ENCODE data around the gene NRAS.
A peak's percentile ranks its signal among the peaks of the same experiment; 100 is the strongest.

Gene NRAS

GRCh38 chr1:114703242-114703641, 13.3 kb downstream of the NRAS start:
- DNase-seq (ENCODE audit: low spot score in 2 of 2), result no peak
- H3K36me3 Mint-ChIP-seq, result peaks cover 37% of the 10 kb centered on the region
- H3K9me3 Mint-ChIP-seq, result no peaks in the 10 kb centered on the region
- no peaks in the 10 kb centered on the region for H3K4me1 Mint-ChIP-seq
- no peak for ATAC-seq
- H3K4me3 Mint-ChIP-seq, result no peak overlapping the region
- H3K27ac Mint-ChIP-seq, result no peak overlapping the region

- H3K36me3 Mint-ChIP-seq, result peaks cover 32% of the 10 kb centered on the region
- ATAC-seq, result no peak
- no peak overlapping the region for H3K4me3 Mint-ChIP-seq
- no peaks in the 10 kb centered on the region for H3K4me1 Mint-ChIP-seq
- no peaks in the 10 kb centered on the region for H3K9me3 Mint-ChIP-seq
- DNase-seq (ENCODE audit: low spot score in 2 of 2), result no peak
- H3K27ac Mint-ChIP-seq, result no peak overlapping the region
These were observed 13.8 kb downstream of the NRAS start for GRCh38 chr1:114702737-114703136.

GRCh38 chr1:114701931-114702330, 14.6 kb downstream of the NRAS start:
- ATAC-seq, result no peak
- Mint-ChIP-seq H3K4me1 (no peaks in the 10 kb centered on the region), H3K9me3 (no peaks in the 10 kb centered on the region), H3K4me3 (no peak overlapping the region), H3K27ac (peak overlapping the region; percentile 14), H3K36me3 (peaks cover 24% of the 10 kb centered on the region)
- DNase-seq (ENCODE audit: low spot score in 2 of 2), result no peak

DNA sequence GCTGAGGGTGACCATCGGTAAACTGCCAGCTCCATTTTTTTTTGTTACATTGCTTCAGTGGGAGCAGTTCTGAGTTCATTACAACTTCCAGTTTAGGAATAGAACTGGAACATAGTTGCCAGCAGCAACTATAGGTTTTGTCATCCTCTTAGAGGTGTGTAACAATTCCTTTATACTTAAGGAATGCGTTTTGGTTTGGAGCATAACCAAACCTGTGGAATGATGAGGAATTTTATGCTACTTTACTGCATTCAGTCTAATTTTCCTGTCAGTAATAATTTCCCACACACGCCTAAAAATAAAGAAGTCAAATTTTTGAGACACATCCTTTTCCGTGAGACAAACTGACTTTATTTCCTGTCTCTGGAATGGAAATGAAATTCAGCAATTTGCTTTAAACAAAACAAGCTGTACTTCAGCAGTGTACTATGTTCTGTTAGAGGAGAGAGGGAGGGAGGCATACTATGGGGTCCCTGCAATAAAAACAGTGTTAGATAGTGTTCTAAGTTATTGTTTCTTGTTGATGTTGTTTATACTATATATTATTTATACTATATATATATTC, 16.5 kb downstream of the NRAS start:
- H3K4me3 Mint-ChIP-seq, result no peak overlapping the region
- no peaks in the 10 kb centered on the region for H3K4me1 Mint-ChIP-seq
- no peaks in the 10 kb centered on the region for H3K9me3 Mint-ChIP-seq
- H3K36me3 Mint-ChIP-seq, result peaks cover 6% of the 10 kb centered on the region
- DNase-seq (ENCODE audit: low spot score in 2 of 2) (no peak), ATAC-seq (no peak)
- no peak overlapping the region for H3K27ac Mint-ChIP-seq

DNA sequence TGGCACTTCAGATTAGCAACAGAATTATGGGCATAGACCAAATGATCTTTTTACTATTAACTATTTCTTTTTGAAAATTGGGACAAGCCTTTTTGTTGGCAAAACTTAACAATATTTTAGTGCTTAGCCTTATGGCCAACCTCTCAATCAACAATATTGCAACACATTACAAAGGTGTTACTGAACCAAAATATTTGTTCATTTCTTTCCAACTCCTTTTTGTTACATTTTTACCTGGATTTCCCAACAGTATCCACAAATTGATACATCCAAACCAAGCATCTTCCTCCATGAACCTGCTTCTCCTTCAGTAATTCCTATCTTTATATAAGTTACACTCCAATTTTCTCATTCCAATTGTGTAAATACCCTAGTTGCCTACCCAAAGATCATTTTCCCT, 19.8 kb downstream of the NRAS start:
- no peak for ATAC-seq

GRCh38 chr1:114695430-114696058, 21.0 kb downstream of the NRAS start, which contains the start of gene AMPD1:
AMPD1 (minus strand) TSS chr1:114695546; CDS start chr1:114695471, 75 bp downstream.
- no peaks in the 10 kb centered on the region for H3K4me1 Mint-ChIP-seq
- DNase-seq (ENCODE audit: low spot score in 2 of 2), result no peak
- no peak within 1 kb of the TSS for H3K27ac Mint-ChIP-seq
- no peaks in the 10 kb centered on the region for H3K36me3 Mint-ChIP-seq
- no peaks in the 10 kb centered on the region for H3K9me3 Mint-ChIP-seq
- ATAC-seq, result no peak
- H3K4me3 Mint-ChIP-seq, result no peak within 1 kb of the TSS

More for the DNA sequence above, 19.8 kb downstream of the NRAS start:
- H3K9me3 Mint-ChIP-seq, result no peaks in the 10 kb centered on the region
- H3K36me3 Mint-ChIP-seq, result no peaks in the 10 kb centered on the region
- H3K4me1 Mint-ChIP-seq, result no peaks in the 10 kb centered on the region
- no peak overlapping the region for H3K27ac Mint-ChIP-seq
- DNase-seq (ENCODE audit: low spot score in 2 of 2), result no peak
- H3K4me3 Mint-ChIP-seq, result no peak overlapping the region

DNA sequence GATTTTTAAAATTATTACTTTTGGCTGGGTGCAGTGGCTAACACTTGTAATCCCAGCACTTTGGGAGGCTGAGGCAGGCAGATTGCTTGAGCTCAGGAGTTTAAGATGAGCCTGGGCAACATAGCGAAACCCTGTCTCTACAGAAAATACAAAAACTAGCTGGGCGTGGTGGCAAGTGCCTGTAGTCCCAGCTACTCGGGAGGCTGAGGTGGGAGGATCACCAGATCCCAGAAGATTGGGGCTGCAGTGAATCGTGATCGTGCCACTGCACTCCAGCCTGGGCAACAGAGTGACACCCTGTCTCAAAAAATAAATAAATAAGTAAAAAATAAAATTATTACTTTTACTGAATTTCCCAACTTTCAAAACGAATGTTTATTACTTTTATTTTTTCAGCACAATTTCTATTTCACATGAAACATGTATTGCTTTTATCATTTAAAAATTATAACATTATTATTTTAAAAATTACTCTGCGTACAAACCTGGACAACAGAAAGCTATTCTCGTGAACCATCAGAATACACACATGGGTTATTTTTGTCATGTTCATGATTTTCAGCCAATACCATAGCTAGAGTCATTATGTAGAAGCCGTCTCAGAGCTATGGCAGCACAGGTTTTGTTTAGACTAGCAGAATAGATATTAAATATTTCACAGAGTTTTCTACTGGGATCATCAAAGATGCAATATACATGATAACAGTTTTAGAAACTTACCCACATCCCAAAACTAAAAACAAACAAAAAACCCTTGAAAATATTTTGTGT, 21.8 kb downstream of the NRAS start:
- H3K4me3 Mint-ChIP-seq, result no peak overlapping the region
- H3K27ac Mint-ChIP-seq, result no peak overlapping the region
- no peaks in the 10 kb centered on the region for H3K36me3 Mint-ChIP-seq
- no peaks in the 10 kb centered on the region for H3K4me1 Mint-ChIP-seq
- ATAC-seq, result no peak
- no peaks in the 10 kb centered on the region for H3K9me3 Mint-ChIP-seq
- no peak for DNase-seq (ENCODE audit: low spot score in 2 of 2)

DNA sequence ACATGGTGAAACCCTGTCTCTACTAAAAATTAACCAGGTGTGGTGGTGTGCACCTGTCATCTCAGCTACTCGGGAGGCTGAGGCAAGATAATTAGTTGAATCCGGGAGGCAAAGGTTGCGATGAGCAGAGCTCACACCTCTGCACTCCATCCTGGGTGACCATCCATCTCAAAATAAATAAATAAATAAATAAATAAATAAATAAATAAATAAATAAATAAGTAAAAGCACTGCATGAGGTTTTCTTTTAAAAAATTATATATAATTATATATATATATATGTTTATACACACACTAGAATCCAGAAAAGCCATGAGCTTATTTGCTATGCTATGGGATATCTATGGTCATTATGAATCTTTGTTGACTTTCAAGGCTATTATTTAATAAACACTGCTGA, 23.6 kb downstream of the NRAS start:
- Mint-ChIP-seq H3K36me3 (no peaks in the 10 kb centered on the region), H3K9me3 (no peaks in the 10 kb centered on the region), H3K27ac (no peak overlapping the region), H3K4me1 (no peaks in the 10 kb centered on the region), H3K4me3 (no peak overlapping the region)
- no peak for ATAC-seq
- DNase-seq (ENCODE audit: low spot score in 2 of 2), result no peak

DNA sequence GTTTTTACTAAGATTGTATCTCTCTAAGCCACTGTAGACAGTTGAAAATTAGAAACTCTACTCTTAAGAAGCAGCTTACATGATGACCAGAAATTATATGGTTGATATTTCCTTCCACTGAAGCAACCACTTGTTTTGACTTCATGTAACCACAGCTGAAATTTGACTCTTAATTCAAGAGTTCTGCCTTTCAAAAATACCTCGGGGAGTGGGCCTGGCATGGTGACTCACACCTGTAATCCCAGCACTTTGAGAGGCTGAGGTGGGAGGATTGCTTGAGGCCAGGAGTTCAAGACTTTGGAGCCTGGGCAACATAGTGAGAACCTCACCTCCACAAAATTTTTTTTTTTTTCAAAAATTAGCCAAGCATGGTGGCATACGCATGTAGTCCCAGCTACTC, 25.5 kb downstream of the NRAS start:
- Mint-ChIP-seq H3K9me3 (no peaks in the 10 kb centered on the region), H3K4me1 (no peaks in the 10 kb centered on the region), H3K4me3 (no peak overlapping the region), H3K36me3 (no peaks in the 10 kb centered on the region), H3K27ac (no peak overlapping the region)
- DNase-seq (ENCODE audit: low spot score in 2 of 2) (no peak), ATAC-seq (no peak)

GRCh38 chr1:114690148-114690547, 26.4 kb downstream of the NRAS start:
- no peak for DNase-seq (ENCODE audit: low spot score in 2 of 2)
- H3K27ac Mint-ChIP-seq, result no peak overlapping the region
- no peaks in the 10 kb centered on the region for H3K9me3 Mint-ChIP-seq
- no peak for ATAC-seq
- no peak overlapping the region for H3K4me3 Mint-ChIP-seq
- no peaks in the 10 kb centered on the region for H3K36me3 Mint-ChIP-seq
- no peaks in the 10 kb centered on the region for H3K4me1 Mint-ChIP-seq

GRCh38 chr1:114688526-114688925, 28.0 kb downstream of the NRAS start:
- no peak for ATAC-seq
- Mint-ChIP-seq H3K9me3 (no peaks in the 10 kb centered on the region), H3K4me3 (no peak overlapping the region), H3K4me1 (no peaks in the 10 kb centered on the region), H3K36me3 (no peaks in the 10 kb centered on the region), H3K27ac (no peak overlapping the region)
- DNase-seq (ENCODE audit: low spot score in 2 of 2), result no peak

GRCh38 chr1:114685851-114686250, 30.7 kb downstream of the NRAS start:
- Mint-ChIP-seq H3K9me3 (no peaks in the 10 kb centered on the region), H3K4me1 (no peaks in the 10 kb centered on the region), H3K4me3 (no peak overlapping the region), H3K27ac (no peak overlapping the region), H3K36me3 (no peaks in the 10 kb centered on the region)
- DNase-seq (ENCODE audit: low spot score in 2 of 2) (no peak), ATAC-seq (no peak)

- no peaks in the 10 kb centered on the region for H3K9me3 Mint-ChIP-seq
- H3K4me1 Mint-ChIP-seq, result no peaks in the 10 kb centered on the region
- H3K27ac Mint-ChIP-seq, result no peak overlapping the region
- DNase-seq (ENCODE audit: low spot score in 2 of 2), result no peak
- no peak overlapping the region for H3K4me3 Mint-ChIP-seq
- ATAC-seq, result no peak
- no peaks in the 10 kb centered on the region for H3K36me3 Mint-ChIP-seq
These were observed 38.9 kb downstream of the NRAS start for GRCh38 chr1:114677691-114678090.

DNA sequence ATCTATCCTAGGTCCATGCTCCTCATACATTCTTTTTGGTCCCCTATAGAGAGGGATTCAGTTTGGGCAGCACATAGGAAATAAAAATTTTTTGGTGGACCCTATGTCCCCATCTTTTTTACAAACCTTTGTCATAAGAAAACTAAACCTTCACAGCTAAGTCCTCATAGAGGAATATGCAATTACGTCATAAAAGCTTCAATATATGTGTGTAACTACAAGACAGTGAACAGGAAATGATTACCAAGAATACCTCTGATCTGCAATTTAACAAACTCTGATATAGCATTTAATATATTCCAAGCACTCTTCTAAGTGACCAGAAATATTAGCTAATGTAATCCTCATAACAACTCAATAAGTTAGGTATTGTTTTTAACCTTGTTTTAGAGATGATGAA, 40.5 kb downstream of the NRAS start:
- Mint-ChIP-seq H3K27ac (no peak overlapping the region), H3K36me3 (no peaks in the 10 kb centered on the region), H3K9me3 (no peaks in the 10 kb centered on the region), H3K4me3 (no peak overlapping the region), H3K4me1 (no peaks in the 10 kb centered on the region)
- ATAC-seq, result no peak
- DNase-seq (ENCODE audit: low spot score in 2 of 2), result no peak

DNA sequence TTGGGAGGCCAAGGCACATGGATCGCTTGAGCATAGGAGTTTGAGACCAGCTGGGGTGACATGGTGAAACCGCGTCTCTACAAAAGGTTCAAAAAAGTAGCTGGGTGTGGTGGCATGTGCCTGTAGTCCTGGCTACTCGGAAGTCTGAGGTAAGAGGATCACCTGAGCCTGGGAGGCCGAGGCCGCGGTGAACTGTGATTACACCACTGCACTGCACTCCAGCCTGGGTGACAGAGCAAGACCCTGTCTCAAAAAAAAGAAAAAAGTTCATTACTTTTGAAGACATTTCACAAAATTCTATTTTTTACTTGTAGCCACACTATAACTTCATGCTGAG, 44.7 kb downstream of the NRAS start:
- DNase-seq (ENCODE audit: low spot score in 2 of 2) (no peak), ATAC-seq (no peak)
- Mint-ChIP-seq H3K27ac (no peak overlapping the region), H3K36me3 (no peaks in the 10 kb centered on the region), H3K9me3 (no peaks in the 10 kb centered on the region), H3K4me3 (no peak overlapping the region), H3K4me1 (no peaks in the 10 kb centered on the region)
